HG02973 (cell line): ENCODE data around the gene EIF4A2.

Experiments
- ATAC-seq: cut with Tn5 transposase; IDR thresholded peaks from one replicate; pipeline ENCODE4 v1.9.1; 2021; ENCODE audit warnings: moderate library complexity; ENCODE audit not compliant: unreplicated experiment

The EIF4A2 gene

GRCh38 chr3:186783058-186783730, at the start of gene EIF4A2:
EIF4A2 (plus strand) TSS chr3:186783577; CDS start chr3:186783611, 34 bp downstream.
- ATAC-seq = peak; percentile 65

- ATAC-seq = no peak
These were observed 40.6 kb upstream of the EIF4A2 start for GRCh38 chr3:186742618-186743380.

GRCh38 chr3:186743666-186744065, 39.7 kb upstream of the EIF4A2 start:
- ATAC-seq = no peak

GRCh38 chr3:186746008-186746407, 37.4 kb upstream of the EIF4A2 start:
- ATAC-seq = no peak

GRCh38 chr3:186750316-186750715, 33.1 kb upstream of the EIF4A2 start:
- no peak for ATAC-seq

GRCh38 chr3:186751480-186751879, 31.9 kb upstream of the EIF4A2 start:
- no peak for ATAC-seq

- no peak for ATAC-seq
These were observed 29.4 kb upstream of the EIF4A2 start for GRCh38 chr3:186754006-186754405.

- no peak for ATAC-seq
These were observed 28.5 kb upstream of the EIF4A2 start for GRCh38 chr3:186754871-186755270.

- ATAC-seq = no peak
These were observed 26.2 kb upstream of the EIF4A2 start for GRCh38 chr3:186757214-186757613.

GRCh38 chr3:186757686-186758220, 25.6 kb upstream of the EIF4A2 start:
- ATAC-seq = no peak

GRCh38 chr3:186759231-186759930, 24.0 kb upstream of the EIF4A2 start:
- no peak for ATAC-seq

- ATAC-seq = no peak
These were observed 23.1 kb upstream of the EIF4A2 start for GRCh38 chr3:186760141-186760833.

- ATAC-seq = no peak
These were observed 22.4 kb upstream of the EIF4A2 start for GRCh38 chr3:186760897-186761447.

GRCh38 chr3:186772281-186772694, 11.1 kb upstream of the EIF4A2 start:
- ATAC-seq = peak; percentile 23

- ATAC-seq = peak; percentile 91
These were observed 10.5 kb upstream of the EIF4A2 start for GRCh38 chr3:186772701-186773417.

GRCh38 chr3:186775999-186776398, 7.4 kb upstream of the EIF4A2 start:
- no peak for ATAC-seq

GRCh38 chr3:186779204-186779603, 4.2 kb upstream of the EIF4A2 start:
- no peak for ATAC-seq

GRCh38 chr3:186782542-186783057, 777 bp upstream of the EIF4A2 start:
- ATAC-seq = no peak

GRCh38 chr3:186783731-186784515, 546 bp downstream of the EIF4A2 start:
- peak; percentile 66 for ATAC-seq
